Tibial nerve (tissue), 3 donors: Measurements from ENCODE around the gene KCTD14.

Experiments
- CTCF ChIP-seq, 5 experiments: fragments of 200-600 bp in 3 of 5; fragments of 450-650 bp in 2 of 5; sonication (generic) in 3 of 5; IDR thresholded peaks; one replicate each; pipeline ENCODE4 v1.5.1; 2016 to 2019; ENCODE audit warnings: antibody characterized with exemption in 5 of 5, mild to moderate bottlenecking in 3 of 5, moderate library complexity in 2 of 5
- POLR2A ChIP-seq, 2 donors: fragments of 450-650 bp; IDR thresholded peaks; one replicate each; pipeline ENCODE4 v1.6.1; 2017; ENCODE audit warnings: antibody characterized with exemption in 2 of 2, mild to moderate bottlenecking in 2 of 2, moderate library complexity in 2 of 2

- no peak for TF ChIP-seq POLR2A (IDR thresholded peaks at IDR 0.05)
- TF ChIP-seq CTCF (IDR thresholded peaks at IDR 0.05), result no peak
Measured at GRCh38 chr11:78033040-78033439, 10.0 kb upstream of the KCTD14 start.
